PFSK-1 (cell line): Measurements from ENCODE around the gene LHPP.

Source experiments
- FOXP2 ChIP-seq: optimal IDR thresholded peaks from 2 replicates; pipeline ENCODE3; 2011; ENCODE audit warnings: borderline replicate concordance, control low read depth, inconsistent platforms; ENCODE audit not compliant: insufficient read depth; ENCODE audit errors: extremely low read length, extremely low read depth
- POLR2AphosphoS5 ChIP-seq: IDR thresholded peaks from 2 replicates; pipeline ENCODE4 v1.6.1; 2012; ENCODE audit warnings: low read depth, mild to moderate bottlenecking, control low read depth, low read length, moderate library complexity
- SIN3A ChIP-seq: IDR thresholded peaks from 2 replicates; pipeline ENCODE4 v1.6.1; 2012; ENCODE audit warnings: mild to moderate bottlenecking, low read length, moderate library complexity, borderline replicate concordance; ENCODE audit not compliant: insufficient read depth
- TAF1 ChIP-seq: IDR thresholded peaks from 2 replicates; pipeline ENCODE4 v1.6.1; 2012; ENCODE audit warnings: low read length, control low read depth, borderline replicate concordance; ENCODE audit not compliant: insufficient read depth
- TF ChIP-seq, protein P1 (sequence below), 2 experiments: IDR thresholded peaks; 2 replicates each; pipeline versions ENCODE4 v1.6.1 to v1.8.0; 2011 to 2012; ENCODE audit warnings: low read depth in 2 of 2, low read length in 2 of 2, control low read depth in 1 of 2, inconsistent platforms in 1 of 2, mild to moderate bottlenecking in 1 of 2, moderate library complexity in 1 of 2; ENCODE audit not compliant: insufficient read depth in 1 of 2

DNA sequence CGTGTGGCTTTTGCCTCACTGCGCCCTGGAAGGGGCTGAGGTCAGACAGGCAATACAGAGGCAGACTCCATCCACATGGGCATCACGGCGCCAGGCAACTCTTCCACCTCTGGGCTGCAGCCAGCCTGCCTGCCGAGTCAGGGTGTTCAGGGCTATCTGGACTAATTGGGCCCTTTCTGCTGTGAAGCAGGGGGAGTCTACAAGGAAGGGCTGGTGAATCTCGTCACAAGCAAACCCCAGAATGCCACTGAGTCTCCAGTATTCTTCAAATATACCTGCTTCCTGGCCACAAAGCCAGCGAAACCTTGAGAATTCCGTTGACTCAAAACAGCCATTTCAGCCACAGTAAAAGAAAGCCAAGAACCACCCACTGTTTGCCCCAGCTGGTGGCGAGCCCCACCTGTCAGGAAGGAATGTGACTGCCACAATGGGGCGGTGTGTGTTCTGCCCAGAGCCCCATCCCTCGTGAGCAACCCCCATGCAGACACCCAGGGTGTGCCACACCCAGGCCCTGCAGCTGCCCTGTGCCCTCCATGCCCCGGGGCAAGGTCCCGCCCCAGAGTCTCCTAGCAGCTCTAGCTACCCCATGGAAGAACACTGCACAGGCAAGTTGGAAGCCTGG lies 165.2 kb downstream of the LHPP start:
- TF ChIP-seq POLR2AphosphoS5 (no peak), TAF1 (no peak), SIN3A (no peak), FOXP2 (no peak)
- TF ChIP-seq, protein P1, sequence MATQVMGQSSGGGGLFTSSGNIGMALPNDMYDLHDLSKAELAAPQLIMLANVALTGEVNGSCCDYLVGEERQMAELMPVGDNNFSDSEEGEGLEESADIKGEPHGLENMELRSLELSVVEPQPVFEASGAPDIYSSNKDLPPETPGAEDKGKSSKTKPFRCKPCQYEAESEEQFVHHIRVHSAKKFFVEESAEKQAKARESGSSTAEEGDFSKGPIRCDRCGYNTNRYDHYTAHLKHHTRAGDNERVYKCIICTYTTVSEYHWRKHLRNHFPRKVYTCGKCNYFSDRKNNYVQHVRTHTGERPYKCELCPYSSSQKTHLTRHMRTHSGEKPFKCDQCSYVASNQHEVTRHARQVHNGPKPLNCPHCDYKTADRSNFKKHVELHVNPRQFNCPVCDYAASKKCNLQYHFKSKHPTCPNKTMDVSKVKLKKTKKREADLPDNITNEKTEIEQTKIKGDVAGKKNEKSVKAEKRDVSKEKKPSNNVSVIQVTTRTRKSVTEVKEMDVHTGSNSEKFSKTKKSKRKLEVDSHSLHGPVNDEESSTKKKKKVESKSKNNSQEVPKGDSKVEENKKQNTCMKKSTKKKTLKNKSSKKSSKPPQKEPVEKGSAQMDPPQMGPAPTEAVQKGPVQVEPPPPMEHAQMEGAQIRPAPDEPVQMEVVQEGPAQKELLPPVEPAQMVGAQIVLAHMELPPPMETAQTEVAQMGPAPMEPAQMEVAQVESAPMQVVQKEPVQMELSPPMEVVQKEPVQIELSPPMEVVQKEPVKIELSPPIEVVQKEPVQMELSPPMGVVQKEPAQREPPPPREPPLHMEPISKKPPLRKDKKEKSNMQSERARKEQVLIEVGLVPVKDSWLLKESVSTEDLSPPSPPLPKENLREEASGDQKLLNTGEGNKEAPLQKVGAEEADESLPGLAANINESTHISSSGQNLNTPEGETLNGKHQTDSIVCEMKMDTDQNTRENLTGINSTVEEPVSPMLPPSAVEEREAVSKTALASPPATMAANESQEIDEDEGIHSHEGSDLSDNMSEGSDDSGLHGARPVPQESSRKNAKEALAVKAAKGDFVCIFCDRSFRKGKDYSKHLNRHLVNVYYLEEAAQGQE (IDR thresholded peaks at IDR 0.05; ENCODE audit: insufficient read depth in 1 of 2, low read depth in 2 of 2, low read length in 2 of 2), result no peak
